ENCODE results near the gene PABPN1L.

Gene PABPN1L

GRCh38 chr16:88912556-88912955, 46.1 kb upstream of the PABPN1L start:
- no peak for TF ChIP-seq CTCF (IDR thresholded peaks at IDR 0.05; ENCODE audit: control extremely low read depth, extremely low read depth, low read depth, missing control alignments)
- CTCF ChIA-PET, result interaction anchor here (1.3 kb wide), 1 partner anchor 12 kb away, joined by 3 read pairs; no protein-coding TSS in a partner anchor
- POLR2A ChIA-PET, result no interaction called here
- no peak for DNase-seq (ENCODE audit: extremely low spot score)

GRCh38 chr16:88911946-88912310, 45.5 kb upstream of the PABPN1L start:
- TF ChIP-seq CTCF (IDR thresholded peaks at IDR 0.05; ENCODE audit: control extremely low read depth, extremely low read depth, low read depth, missing control alignments), result no peak
- DNase-seq (ENCODE audit: extremely low spot score), result no peak
- ChIA-PET CTCF (no interaction called here), POLR2A (no interaction called here)

GRCh38 chr16:88911136-88911945, 44.9 kb upstream of the PABPN1L start:
- ChIA-PET CTCF (no interaction called here), POLR2A (no interaction called here)
- TF ChIP-seq CTCF (IDR thresholded peaks at IDR 0.05; ENCODE audit: control extremely low read depth, extremely low read depth, low read depth, missing control alignments), result no peak
- DNase-seq (ENCODE audit: extremely low spot score), result no peak

- no peak for DNase-seq (ENCODE audit: extremely low spot score)
- ChIA-PET CTCF (no interaction called here), POLR2A (no interaction called here)
- no peak for TF ChIP-seq CTCF (IDR thresholded peaks at IDR 0.05; ENCODE audit: control extremely low read depth, extremely low read depth, low read depth, missing control alignments)
These were observed 44.0 kb upstream of the PABPN1L start for GRCh38 chr16:88910284-88911135.

- POLR2A ChIA-PET, result no interaction called here
- TF ChIP-seq CTCF (IDR thresholded peaks at IDR 0.05; ENCODE audit: control extremely low read depth, extremely low read depth, low read depth, missing control alignments), result no peak
- CTCF ChIA-PET, result no interaction called here
- DNase-seq (ENCODE audit: extremely low spot score), result no peak
These were observed 43.2 kb upstream of the PABPN1L start for GRCh38 chr16:88909431-88910210.

GRCh38 chr16:88908307-88908706, 41.8 kb upstream of the PABPN1L start:
- TF ChIP-seq CTCF (IDR thresholded peaks at IDR 0.05; ENCODE audit: control extremely low read depth, extremely low read depth, low read depth, missing control alignments), result no peak
- POLR2A ChIA-PET, result no interaction called here
- CTCF ChIA-PET, result no interaction called here
- no peak for DNase-seq (ENCODE audit: extremely low spot score)
